Measurements from ENCODE around the gene THSD8.

THSD8 gene

GRCh38 chr19:12838886-12839756, 37.3 kb downstream of the THSD8 start:
- TF ChIP-seq NFIC (IDR thresholded peaks at IDR 0.05) (no peak), ZBTB7A (IDR thresholded peaks at IDR 0.05; ENCODE audit: low read depth) (no peak; the same call in 1 of the 2 replicates), MAX (IDR thresholded peaks at IDR 0.05) (no peak; the same call in 1 of the 2 replicates), FOXM1 (IDR thresholded peaks at IDR 0.05; ENCODE audit: borderline replicate concordance, low read depth) (no peak), CREB1 (IDR thresholded peaks at IDR 0.05; ENCODE audit: low read depth) (no peak), EGR1 (IDR thresholded peaks at IDR 0.05) (no peak), TEAD4 (IDR thresholded peaks at IDR 0.05) (no peak), YY1 (IDR thresholded peaks at IDR 0.05; ENCODE audit: low read depth) (no peak), TCF12 (IDR thresholded peaks at IDR 0.05; ENCODE audit: low read depth) (no peak), REST (IDR thresholded peaks at IDR 0.05; ENCODE audit: low read depth) (no peak), RAD21 (IDR thresholded peaks at IDR 0.05; ENCODE audit: low read depth) (no peak), CEBPB (IDR thresholded peaks at IDR 0.05) (no peak), EP300 (IDR thresholded peaks at IDR 0.05; ENCODE audit: borderline replicate concordance) (no peak), USF1 (IDR thresholded peaks at IDR 0.05) (no peak), TAF1 (IDR thresholded peaks at IDR 0.05; ENCODE audit: low read depth) (no peak)

- TF ChIP-seq NFIC (IDR thresholded peaks at IDR 0.05) (no peak), MAX (IDR thresholded peaks at IDR 0.05) (no peak; the same call in 1 of the 2 replicates), ZBTB7A (IDR thresholded peaks at IDR 0.05; ENCODE audit: low read depth) (peak; percentile 28; the same call in 1 of the 2 replicates), TCF12 (IDR thresholded peaks at IDR 0.05; ENCODE audit: low read depth) (no peak), CEBPB (IDR thresholded peaks at IDR 0.05) (no peak)
These were observed 38.5 kb downstream of the THSD8 start for GRCh38 chr19:12840091-12841079.

- TF ChIP-seq MAX (IDR thresholded peaks at IDR 0.05) = 0 out of 2 replicates have a peak, but pooled peaks have one; percentile 9
- no peak for TF ChIP-seq TAF1 (IDR thresholded peaks at IDR 0.05; ENCODE audit: low read depth)
These were observed 39.2 kb downstream of the THSD8 start for GRCh38 chr19:12841094-12841493.

GRCh38 chr19:12842511-12842910, 40.6 kb downstream of the THSD8 start:
- TF ChIP-seq EGR1 (IDR thresholded peaks at IDR 0.05) = no peak
- no peak for TF ChIP-seq TAF1 (IDR thresholded peaks at IDR 0.05; ENCODE audit: low read depth)
- no peak for TF ChIP-seq TCF12 (IDR thresholded peaks at IDR 0.05; ENCODE audit: low read depth)
- TF ChIP-seq RAD21 (IDR thresholded peaks at IDR 0.05; ENCODE audit: low read depth) = no peak
- no peak for TF ChIP-seq EP300 (IDR thresholded peaks at IDR 0.05; ENCODE audit: borderline replicate concordance)
- TF ChIP-seq NFIC (IDR thresholded peaks at IDR 0.05) = no peak
- TF ChIP-seq USF1 (IDR thresholded peaks at IDR 0.05) = no peak
- TF ChIP-seq ZBTB7A (IDR thresholded peaks at IDR 0.05; ENCODE audit: low read depth) = no peak
- TF ChIP-seq REST (IDR thresholded peaks at IDR 0.05; ENCODE audit: low read depth) = no peak
- TF ChIP-seq CEBPB (IDR thresholded peaks at IDR 0.05) = no peak
- TF ChIP-seq FOXM1 (IDR thresholded peaks at IDR 0.05; ENCODE audit: borderline replicate concordance, low read depth) = no peak
- no peak for TF ChIP-seq MAX (IDR thresholded peaks at IDR 0.05)

- TF ChIP-seq RAD21 (IDR thresholded peaks at IDR 0.05; ENCODE audit: low read depth) = no peak
- no peak for TF ChIP-seq YY1 (IDR thresholded peaks at IDR 0.05; ENCODE audit: low read depth)
- TF ChIP-seq TCF12 (IDR thresholded peaks at IDR 0.05; ENCODE audit: low read depth) = no peak
- TF ChIP-seq TAF1 (IDR thresholded peaks at IDR 0.05; ENCODE audit: low read depth) = no peak
- no peak for TF ChIP-seq EGR1 (IDR thresholded peaks at IDR 0.05)
- no peak for TF ChIP-seq CREB1 (IDR thresholded peaks at IDR 0.05; ENCODE audit: low read depth)
- no peak for TF ChIP-seq NFIC (IDR thresholded peaks at IDR 0.05)
- no peak for TF ChIP-seq MAX (IDR thresholded peaks at IDR 0.05)
These were observed 41.5 kb downstream of the THSD8 start for GRCh38 chr19:12843328-12843727.
